BJ (cell line): ENCODE results near the gene CHST11. TPM values are rescaled to one million over a fixed set of nuclear protein-coding genes. Genes with fewer than 3 reads are reported as not detected.

ENCODE experiments used
- CTCF ChIA-PET: fragments of 350-600 bp; formaldehyde crosslinking; extraction: SDS; loops from one replicate; lab custom pipeline; 2021; ENCODE audit warnings: antibody characterized with exemption, inconsistent platforms; lab: Yijun Ruan, JAX
- POLR2A ChIA-PET: fragments of 300-600 bp; sonication (Branson Sonifier 250); formaldehyde crosslinking; extraction: SDS; loops from one replicate; lab custom pipeline; 2021; ENCODE audit warnings: antibody characterized with exemption; lab: Charles Lee
- DNase-seq: peaks from one replicate; pipeline ENCODE4 v3.0.0-alpha.2; 2011; ENCODE audit warnings: low read depth
- H3K27me3 ChIP-seq: 2 replicates; pipeline ENCODE4 v1.6.0; 2011; ENCODE audit warnings: low read length; ENCODE audit not compliant: control insufficient read depth, insufficient read depth
- H3K36me3 ChIP-seq: 2 replicates; pipeline ENCODE4 v1.5.1; 2011; ENCODE audit warnings: low read length; ENCODE audit not compliant: control insufficient read depth, insufficient read depth
- H3K4me3 ChIP-seq: 2 replicates; pipeline ENCODE4 v1.5.1; 2011; ENCODE audit warnings: low read depth, mild to moderate bottlenecking, control low read depth, low read length
- polyA plus RNA-seq: library from polyadenylated mRNA; depleted of rRNA; stranded (reverse); fragments of >200 nt; gene quantifications from 2 replicates; pipeline ENCODE4 v1.2.3, GENCODE V29; 2011
- TF ChIP-seq, protein P1 (sequence below): IDR thresholded peaks from 2 replicates; pipeline ENCODE4 v1.5.1; 2011; ENCODE audit warnings: low read depth, mild to moderate bottlenecking, control low read depth, inconsistent platforms, low read length, moderate library complexity; ENCODE audit not compliant: insufficient read depth

CHST11 gene
- polyA plus RNA-seq, 1 experiment, result 7.3 TPM

DNA sequence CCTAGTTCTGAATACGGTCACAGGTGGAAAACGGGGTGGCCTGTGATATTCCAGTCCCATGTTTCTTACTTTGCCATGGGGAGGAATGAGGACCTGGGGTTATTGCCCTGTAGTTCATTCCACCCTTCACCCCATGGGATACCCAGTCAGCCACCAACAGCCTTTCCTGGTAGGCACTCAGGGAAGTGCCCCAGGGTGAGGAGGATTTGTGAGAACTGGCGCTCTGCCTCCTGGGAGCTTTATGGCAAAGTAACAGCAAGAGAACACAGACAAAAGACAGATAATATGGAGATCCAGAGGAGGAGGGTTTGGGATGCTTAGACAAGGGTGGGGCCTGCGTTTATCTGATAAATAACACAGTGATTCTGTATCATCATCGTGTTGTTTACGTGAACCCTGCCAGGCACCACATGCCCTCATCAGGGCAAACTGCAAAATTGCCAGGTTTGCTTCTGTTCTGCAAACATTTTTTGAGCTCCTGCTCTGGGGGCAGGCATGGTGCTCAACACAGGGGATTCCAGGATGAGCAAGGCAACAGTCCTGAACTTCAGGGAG is 277.9 kb downstream of the CHST11 start:
- Histone ChIP-seq H3K36me3 (no peaks in the 10 kb centered on the region), H3K4me3 (no peak overlapping the region), H3K27me3 (peaks cover 1% of the 10 kb centered on the region; the same call in 1 of the 2 replicates)
- ChIA-PET CTCF (interaction anchor here (0.6 to 1.8 kb wide), 7 partner anchors 14 to 353 kb away, joined by 3 to 5 read pairs (median 4); no protein-coding TSS in a partner anchor), POLR2A (no interaction called here)
- TF ChIP-seq, protein P1, sequence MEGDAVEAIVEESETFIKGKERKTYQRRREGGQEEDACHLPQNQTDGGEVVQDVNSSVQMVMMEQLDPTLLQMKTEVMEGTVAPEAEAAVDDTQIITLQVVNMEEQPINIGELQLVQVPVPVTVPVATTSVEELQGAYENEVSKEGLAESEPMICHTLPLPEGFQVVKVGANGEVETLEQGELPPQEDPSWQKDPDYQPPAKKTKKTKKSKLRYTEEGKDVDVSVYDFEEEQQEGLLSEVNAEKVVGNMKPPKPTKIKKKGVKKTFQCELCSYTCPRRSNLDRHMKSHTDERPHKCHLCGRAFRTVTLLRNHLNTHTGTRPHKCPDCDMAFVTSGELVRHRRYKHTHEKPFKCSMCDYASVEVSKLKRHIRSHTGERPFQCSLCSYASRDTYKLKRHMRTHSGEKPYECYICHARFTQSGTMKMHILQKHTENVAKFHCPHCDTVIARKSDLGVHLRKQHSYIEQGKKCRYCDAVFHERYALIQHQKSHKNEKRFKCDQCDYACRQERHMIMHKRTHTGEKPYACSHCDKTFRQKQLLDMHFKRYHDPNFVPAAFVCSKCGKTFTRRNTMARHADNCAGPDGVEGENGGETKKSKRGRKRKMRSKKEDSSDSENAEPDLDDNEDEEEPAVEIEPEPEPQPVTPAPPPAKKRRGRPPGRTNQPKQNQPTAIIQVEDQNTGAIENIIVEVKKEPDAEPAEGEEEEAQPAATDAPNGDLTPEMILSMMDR, result no peak
- DNase-seq, result no peak

DNA sequence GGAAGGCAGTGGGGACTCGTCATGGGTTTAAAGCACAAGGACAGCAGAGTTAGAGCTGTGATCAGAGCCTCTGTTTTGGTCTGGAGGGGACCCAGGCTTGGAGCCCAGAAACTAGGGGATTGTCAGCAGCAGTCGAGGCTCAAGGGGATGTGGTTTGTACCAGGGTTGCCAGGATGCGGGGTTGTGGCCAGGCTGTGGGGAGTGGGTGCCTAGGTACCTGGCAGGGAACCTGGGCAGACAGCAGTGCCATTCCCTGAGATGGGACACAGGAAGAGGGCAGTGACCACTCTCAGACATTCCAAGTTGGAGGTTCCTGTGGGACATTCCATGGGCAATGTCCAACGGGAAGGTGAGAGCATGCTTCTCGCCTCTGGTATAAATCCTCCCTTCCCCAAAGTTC is 279.1 kb downstream of the CHST11 start:
- peaks cover 1% of the 10 kb centered on the region; the same call in 1 of the 2 replicates for H3K27me3 ChIP-seq
- ChIA-PET CTCF (interaction anchor here (0.6 to 1.5 kb wide), 5 partner anchors 13 to 354 kb away, joined by 3 to 5 read pairs (median 3); no protein-coding TSS in a partner anchor), POLR2A (no interaction called here)
- H3K4me3 ChIP-seq, result no peak overlapping the region
- TF ChIP-seq, protein P1, result no peak
- H3K36me3 ChIP-seq, result no peaks in the 10 kb centered on the region
- no peak for DNase-seq

DNA sequence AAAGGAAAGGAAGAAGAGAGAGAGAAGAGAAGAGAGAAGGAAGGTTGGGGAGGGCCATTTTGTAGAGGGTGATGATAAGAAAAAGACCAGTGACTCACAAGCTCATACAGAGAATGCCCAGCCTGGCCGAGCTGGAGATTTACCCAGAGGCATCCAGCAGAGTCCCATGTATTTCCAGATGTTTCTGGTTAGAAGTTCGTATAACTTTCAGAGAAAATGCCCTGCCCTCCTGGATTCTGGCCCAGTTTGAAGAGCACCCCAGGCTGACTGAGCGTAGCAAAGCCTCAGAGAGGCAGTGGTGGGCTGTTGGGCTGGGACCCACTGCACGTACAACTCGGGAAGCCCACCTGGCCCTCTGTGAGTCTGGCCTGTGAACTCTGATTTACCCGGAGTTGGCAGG is 279.6 kb downstream of the CHST11 start:
- TF ChIP-seq, protein P1, result peak; percentile 25; the same call in 1 of the 2 replicates
- no peak overlapping the region for H3K4me3 ChIP-seq
- H3K27me3 ChIP-seq, result peaks cover 1% of the 10 kb centered on the region; the same call in 1 of the 2 replicates
- CTCF ChIA-PET, result interaction anchor here (0.6 to 0.8 kb wide), 4 partner anchors 16 to 410 kb away, joined by 3 read pairs; no protein-coding TSS in a partner anchor
- no peaks in the 10 kb centered on the region for H3K36me3 ChIP-seq
- POLR2A ChIA-PET, result no interaction called here
- peak; percentile 63 for DNase-seq

DNA sequence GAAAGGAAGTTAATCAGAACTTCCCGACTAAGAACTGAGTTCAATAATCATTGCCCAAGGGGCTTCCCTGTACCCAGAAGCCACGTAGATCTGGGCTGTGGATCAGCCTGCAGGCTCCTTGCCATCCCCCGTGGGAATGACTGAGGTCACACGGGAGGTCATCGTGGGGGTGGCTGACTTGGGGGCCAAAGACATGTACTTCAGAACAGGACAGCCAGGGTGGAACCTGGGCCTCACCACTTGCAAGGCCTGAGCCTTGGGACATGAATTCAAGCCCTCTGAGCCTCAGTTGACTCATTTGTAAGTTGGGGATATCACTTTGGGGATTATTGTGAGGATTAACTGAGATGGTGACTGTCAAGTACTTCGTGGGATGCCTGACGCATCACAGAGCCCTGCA is 280.4 kb downstream of the CHST11 start:
- ChIA-PET POLR2A (no interaction called here), CTCF (no interaction called here)
- Histone ChIP-seq H3K36me3 (no peaks in the 10 kb centered on the region), H3K27me3 (no peaks in the 10 kb centered on the region), H3K4me3 (no peak overlapping the region)
- DNase-seq, result no peak
- TF ChIP-seq, protein P1, result no peak

DNA sequence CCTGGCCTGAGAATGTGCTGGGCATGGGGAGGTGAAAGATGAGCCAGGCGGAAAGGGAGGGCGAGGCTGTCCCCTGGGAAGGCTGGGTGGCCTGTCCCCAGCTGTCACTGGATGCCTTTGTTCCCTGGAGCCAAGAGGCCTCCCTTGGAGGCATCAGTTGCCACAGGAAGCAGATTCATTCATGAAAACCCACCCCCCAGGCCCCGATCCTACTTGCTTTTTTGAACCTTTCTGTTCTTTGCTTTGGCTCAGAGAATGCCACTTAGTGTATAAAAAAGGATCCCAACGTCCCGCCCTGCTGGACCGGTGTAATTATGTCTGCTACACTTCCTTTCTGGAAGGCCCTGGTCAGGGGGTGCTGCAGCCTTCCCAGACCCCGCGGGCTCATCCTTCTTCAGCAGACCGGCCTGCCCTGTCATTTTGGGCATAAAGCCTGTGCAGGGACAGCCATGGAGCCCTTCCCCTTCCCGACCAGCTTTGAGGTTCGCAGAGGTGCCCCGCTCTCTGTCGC is 281.1 kb downstream of the CHST11 start:
- CTCF ChIA-PET, result no interaction called here
- POLR2A ChIA-PET, result no interaction called here
- TF ChIP-seq, protein P1, result no peak
- no peaks in the 10 kb centered on the region for H3K27me3 ChIP-seq
- H3K36me3 ChIP-seq, result no peaks in the 10 kb centered on the region
- DNase-seq, result no peak
- H3K4me3 ChIP-seq, result no peak overlapping the region
